AG08395 (cell line): ENCODE results near the gene TSPAN31.
A peak's percentile ranks its signal among the peaks of the same experiment; 100 is the strongest.

ENCODE experiments used
- DNase-seq: peaks from one replicate; pipeline ENCODE4 v3.0.0; 2012; ENCODE audit warnings: mixed read lengths, low spot score

TSPAN31 gene

GRCh38 chr12:57722716-57723629 is 21.9 kb upstream of the TSPAN31 start:
- DNase-seq = no peak

- no peak for DNase-seq
Measured at GRCh38 chr12:57723630-57723962, 21.2 kb upstream of the TSPAN31 start.

- no peak for DNase-seq
Measured at GRCh38 chr12:57724003-57724935, 20.6 kb upstream of the TSPAN31 start.

- no peak for DNase-seq
Measured at GRCh38 chr12:57724936-57725740, 19.7 kb upstream of the TSPAN31 start.

- DNase-seq = no peak
Measured at GRCh38 chr12:57725851-57726150, 19.0 kb upstream of the TSPAN31 start.

- DNase-seq = peak; percentile 95
Measured at GRCh38 chr12:57726151-57726883, 18.5 kb upstream of the TSPAN31 start.

GRCh38 chr12:57726884-57727757 is 17.7 kb upstream of the TSPAN31 start:
- peak; percentile 28 for DNase-seq

GRCh38 chr12:57727758-57728395 is 17.0 kb upstream of the TSPAN31 start:
- DNase-seq = no peak

- DNase-seq = no peak
Measured at GRCh38 chr12:57729321-57729844, 15.5 kb upstream of the TSPAN31 start.

GRCh38 chr12:57730336-57731067 is 14.3 kb upstream of the TSPAN31 start:
- no peak for DNase-seq

GRCh38 chr12:57731411-57732080 is 13.3 kb upstream of the TSPAN31 start:
- DNase-seq = no peak

GRCh38 chr12:57732270-57732669 is 12.6 kb upstream of the TSPAN31 start:
- DNase-seq = no peak

- no peak for DNase-seq
Measured at GRCh38 chr12:57732726-57733593, 11.9 kb upstream of the TSPAN31 start.

GRCh38 chr12:57733928-57734327 is 10.9 kb upstream of the TSPAN31 start:
- no peak for DNase-seq

- no peak for DNase-seq
Measured at GRCh38 chr12:57734591-57734990, 10.2 kb upstream of the TSPAN31 start.

GRCh38 chr12:57735198-57735855 is 9.5 kb upstream of the TSPAN31 start:
- DNase-seq = no peak
